Activated CD8-positive, alpha-beta memory T cell treated with anti-CD3 and anti-CD28 coated beads for 48 hours (primary cell): ENCODE results near the gene NUDT17.
"Not testable (repeated sequence)": the region's sequence is repeated elsewhere in the genome, so short reads cannot be mapped to it uniquely, and the experiment has no call there.

Experiments used
- DNase-seq, 3 experiments: peaks; one replicate each; pipeline ENCODE4 v3.0.0-alpha.2; 2020; ENCODE audit warnings: low read depth in 2 of 3, low spot score in 2 of 3

Gene NUDT17, protein sequence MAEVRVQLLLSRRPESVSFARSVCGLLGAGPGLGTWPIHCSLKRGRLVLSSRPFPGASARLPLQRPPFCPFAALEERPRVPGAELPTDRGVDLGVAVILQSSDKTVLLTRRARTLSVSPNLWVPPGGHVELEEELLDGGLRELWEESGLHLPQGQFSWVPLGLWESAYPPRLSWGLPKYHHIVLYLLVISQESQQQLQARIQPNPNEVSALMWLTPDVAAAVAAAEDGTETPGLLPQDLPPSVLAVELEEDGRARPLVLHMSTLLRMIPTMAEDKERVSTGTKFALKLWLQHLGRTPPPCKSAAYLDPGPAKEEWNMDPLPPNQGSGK

DNA sequence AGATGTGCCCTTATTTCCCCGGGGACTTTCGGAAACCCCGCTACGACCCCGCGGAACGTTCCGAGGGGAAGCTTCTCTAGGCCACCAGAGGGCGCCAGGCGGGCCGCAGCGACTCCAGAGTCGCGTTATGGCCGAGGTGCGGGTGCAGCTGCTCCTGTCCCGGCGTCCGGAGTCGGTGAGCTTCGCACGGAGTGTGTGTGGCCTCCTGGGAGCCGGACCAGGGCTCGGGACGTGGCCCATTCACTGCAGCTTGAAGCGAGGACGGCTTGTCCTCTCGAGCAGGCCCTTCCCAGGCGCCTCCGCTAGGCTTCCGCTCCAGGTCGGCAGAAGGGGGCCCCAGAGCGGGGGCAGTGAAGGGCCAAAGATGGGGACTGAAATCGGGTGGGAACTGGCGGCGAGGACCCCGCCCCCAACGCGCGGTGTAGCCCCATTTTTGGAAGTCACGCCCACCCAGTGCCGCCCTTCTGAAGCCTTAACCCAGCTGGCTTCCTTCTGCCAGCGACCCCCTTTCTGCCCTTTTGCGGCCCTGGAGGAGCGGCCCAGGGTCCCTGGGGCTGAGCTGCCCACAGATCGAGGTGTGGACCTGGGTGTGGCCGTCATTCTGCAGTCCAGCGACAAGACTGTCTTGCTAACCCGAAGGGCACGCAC lies at the start of gene NUDT17:
Gene NUDT17 (plus strand): TSS at position 117 of the 648 bp plus-strand sequence. CDS start 11 bp downstream, at position 128.
- DNase-seq = peak; percentile 48 to 80 (median 62)

DNA sequence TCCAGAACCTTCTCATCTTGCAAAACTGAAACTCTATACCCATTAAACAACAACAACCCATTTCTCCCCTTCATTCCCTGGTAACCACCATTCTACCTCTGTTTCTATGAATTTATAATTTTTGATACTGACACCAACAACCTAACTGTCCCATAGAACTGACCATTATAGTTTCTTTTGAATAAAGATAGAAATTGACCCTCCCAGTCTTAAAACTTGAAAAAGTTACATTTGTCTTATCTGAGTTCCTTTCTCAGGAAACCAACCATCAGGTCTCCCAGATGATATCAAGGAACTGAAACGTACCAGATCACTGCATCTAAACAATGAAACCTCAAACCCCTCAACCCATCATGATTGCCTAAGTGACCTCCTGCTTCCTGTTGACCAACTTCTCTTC lies 48.7 kb upstream of the NUDT17 start:
- no peak for DNase-seq

DNA sequence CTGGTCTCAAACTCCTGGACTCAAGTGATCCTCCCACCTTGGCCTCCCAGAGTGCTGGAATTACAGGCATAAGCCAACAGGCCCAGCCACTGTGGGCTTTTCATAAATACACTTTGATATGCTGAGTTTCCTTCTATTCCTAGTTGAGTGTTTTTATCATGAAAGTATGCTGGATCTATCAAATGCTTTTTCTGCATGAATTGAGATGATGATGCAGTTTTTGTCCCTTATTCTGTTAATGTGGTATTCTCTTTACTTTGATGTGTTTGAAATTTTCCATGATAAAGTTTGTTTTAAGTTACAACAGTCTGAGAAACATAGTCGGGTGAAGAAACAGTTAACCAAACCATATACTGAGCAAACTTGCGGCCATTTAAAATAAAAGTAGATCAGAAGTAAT lies 45.6 kb upstream of the NUDT17 start:
- no peak for DNase-seq

DNA sequence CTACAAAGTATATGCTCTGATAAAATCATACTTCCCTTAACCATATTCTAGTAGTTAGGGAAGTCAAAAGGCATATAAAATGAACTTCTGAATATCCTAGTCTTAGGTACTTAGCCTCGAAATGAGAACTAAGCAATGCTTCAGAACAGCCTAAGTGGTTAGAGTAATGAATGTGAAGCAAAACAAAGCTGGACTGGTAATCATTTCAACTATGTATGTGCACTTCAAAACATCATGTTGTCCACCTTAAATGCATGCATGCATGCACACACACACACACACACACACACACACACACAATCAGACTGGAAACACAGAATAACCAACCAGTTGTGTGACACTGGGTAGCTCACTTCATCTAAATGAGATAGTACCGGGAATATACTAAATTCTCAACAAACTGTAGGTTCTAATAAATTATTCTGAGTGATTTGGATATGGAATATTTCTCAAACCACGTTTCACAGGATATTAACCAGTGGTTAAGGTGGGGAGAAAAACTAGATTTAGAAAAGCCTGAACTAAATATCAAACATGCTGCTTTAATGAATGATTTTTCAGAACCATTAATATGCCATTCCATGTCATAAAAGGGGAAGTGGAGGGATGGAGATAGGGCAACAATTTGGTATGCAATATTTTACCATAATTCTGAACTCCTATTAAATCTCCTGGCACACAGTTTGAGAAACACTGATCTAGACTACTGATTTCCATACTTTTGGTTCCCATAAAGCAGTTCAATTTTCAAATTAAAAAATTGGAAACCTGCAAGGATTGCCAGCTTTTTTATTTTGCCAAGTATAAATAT lies 41.0 kb upstream of the NUDT17 start:
- DNase-seq = no peak

DNA sequence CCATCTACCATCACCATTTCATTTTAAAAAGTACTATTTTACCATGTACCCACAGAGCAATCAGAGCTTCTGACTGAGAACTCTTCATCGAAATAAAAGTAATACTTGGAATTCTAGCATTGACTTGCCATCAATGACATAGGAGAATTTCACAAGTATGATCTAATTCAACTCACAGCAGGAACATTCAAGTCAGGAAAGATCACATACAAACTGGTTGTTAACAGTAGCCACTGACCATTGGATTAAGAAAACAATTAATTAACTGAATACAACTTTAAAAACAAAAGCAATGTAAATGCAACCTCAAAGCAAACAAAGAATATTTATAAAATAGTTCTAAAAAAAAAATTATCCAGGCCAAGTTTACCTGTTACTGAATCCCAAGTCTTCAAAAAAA lies 40.4 kb upstream of the NUDT17 start:
- DNase-seq = no peak

DNA sequence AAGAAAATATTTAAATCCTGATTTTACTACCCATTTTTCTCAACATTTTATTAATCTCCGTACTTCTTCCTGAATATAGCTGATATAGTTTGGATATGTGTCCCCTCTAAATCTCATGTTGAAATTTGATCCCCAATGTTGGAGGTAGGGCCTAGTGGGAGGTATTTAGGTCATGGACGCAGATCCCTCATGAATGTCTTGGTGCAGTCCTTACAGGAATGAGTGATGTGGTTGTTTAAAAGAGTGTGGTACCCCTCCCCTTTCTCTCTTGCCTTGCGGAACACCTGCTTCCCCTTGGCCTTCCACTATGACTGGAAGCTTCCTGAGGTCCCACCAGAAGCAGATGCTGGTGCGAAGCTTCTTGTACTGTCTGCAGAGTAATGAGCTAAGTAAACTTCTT lies 39.0 kb upstream of the NUDT17 start:
- DNase-seq = no peak

DNA sequence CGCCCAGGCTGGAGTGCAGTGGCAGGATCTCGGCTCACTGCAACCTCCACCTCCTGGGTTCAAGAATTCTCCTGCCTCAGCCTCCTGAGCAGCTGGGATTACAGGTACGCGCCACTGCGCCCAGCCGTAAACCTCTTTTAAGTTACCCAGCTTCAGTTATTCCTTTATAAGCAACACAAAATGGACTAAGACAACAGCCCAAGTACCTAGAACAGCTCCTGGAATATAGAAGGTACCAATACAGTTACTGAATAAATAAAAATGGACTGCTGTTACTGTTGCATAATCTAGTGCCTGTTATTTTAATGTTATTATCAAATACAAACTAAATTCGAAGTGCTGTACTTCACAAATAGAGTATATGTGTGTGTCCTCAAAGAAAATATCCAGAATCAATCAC lies 38.6 kb upstream of the NUDT17 start:
- no peak for DNase-seq

DNA sequence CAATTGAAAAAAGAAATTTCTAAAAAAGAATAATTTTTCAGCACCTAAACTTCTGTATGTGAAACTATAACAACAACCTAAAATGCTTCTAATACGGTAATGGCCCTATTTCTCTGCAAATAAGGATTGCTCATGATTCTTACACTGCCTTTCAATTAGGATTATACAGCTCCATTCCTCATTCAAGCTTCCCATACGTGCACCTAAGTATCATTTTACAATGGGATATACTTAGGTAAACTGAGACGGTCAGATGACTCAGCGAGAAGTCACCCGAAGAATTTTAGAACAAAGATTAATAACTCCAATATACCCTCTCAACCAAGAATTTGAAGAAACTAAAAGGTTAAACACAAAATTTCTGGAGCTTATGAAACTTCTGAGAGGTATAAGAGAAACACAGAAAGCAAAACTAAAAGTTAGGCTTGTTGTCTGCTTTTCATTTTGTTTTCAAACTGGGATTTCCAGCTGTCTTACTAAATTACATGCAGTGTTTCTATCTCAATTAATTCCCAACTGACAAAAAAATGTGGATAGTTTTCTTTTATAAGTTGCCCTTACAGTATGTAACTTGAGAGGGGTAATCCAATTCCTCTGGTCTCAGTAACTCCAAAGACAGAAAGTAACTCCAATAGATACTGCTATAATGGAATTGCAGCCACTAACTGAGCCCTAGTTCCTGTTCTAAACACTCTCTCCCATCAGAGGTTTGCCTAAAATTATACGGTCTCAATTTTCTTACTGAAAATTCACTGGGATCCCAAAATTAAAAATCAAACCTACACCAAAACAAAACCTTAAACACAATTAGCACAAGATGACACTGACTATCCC lies 32.2 kb upstream of the NUDT17 start:
- not testable (repeated sequence) for DNase-seq

DNA sequence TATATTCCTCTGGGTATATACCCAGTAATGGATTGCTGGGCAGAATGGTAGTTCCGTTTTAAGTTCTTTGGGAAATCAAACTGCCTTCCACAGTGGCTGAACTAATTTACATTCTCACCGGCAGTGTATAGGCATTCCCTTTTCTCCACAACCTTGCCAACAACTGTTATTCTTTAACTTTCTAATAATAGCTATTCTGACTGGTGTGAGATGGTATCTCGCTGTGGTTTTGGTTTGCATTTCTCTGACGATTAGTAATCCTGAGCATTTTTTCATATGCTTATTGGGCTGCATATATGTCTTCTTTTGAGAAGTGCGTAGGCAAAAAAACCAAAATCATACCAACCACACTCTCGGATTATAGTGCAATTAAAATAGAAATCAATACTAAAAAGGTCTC lies 27.3 kb upstream of the NUDT17 start:
- DNase-seq = not testable (repeated sequence)

DNA sequence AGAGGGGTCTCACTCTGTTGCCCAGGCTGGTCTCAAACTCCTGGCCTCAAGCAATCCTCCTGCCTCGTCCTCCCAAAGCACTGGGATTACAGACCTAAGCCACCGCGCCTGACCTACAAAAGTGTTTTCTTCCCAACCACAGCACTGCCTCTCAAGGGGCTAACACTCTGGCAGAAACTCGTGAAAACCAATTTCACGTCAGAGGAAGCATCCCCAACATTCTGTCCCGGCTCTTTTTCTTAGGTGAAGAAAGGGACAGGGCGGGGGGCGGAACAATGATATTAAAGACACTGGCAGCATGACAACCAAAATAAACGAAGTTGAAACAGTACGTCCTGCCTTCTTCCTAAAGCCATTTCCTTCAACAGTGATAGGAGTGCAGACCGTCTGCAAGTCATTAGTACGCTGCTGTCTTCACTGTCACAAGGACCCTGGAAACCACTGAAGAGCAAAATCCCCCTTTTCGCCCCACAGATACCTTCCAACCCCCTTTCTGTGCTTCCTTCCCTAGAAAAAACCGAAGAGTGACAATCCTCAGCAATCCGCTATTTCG lies 22.6 kb upstream of the NUDT17 start:
- not testable (repeated sequence) for DNase-seq

DNA sequence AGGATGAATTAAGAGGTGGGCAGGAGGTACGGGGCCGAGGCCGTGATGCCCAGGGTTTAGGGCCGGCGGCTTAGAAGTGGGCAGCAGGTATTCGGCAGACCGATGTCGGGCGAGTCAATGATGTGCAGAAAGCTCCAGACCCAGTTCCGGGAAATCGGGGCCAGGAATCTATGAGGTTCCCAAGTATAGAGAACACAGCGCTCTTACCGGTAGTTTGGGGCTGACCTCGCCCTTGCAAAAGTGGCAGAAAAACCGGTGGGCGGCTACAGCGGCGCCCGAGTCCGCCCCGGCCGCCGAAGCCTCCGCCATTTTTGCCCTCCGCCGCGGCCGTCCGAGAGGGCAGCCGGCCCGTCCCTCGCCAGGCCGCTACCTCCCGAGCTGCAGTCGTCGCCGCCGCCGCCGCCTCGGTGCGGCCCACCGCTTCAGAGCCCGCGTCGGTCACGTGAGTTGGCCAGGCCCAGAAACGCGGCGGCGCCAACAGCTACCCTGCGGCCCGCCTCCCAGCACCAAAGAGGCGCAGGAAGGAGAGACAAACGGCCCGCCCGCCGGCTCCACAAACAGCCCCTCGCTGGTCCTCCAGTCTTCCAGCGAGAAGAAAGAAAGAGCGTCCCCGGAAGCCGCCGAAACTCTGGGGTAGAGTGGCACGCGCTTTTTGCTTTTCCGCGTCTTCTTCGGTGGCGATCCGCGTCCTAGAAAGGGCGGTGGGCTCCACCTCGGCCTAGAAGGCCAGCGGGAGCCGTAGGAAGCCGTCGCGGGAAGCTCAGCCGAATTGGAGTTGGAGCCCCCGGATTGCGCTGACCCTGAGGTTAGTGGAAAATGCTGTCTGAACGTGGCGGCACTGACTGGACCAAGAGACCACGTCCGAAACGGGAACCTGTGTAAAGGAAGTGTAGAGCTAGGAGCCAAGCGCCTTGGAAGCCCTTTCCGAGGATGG lies 21.6 kb upstream of the NUDT17 start, which contains the start of the genes POLR3C and RNF115:
Gene POLR3C (plus strand): TSS at position 636 of the 934 bp plus-strand sequence. CDS start 1,577 bp downstream, outside the sequence.
Gene RNF115 (minus strand): TSS at position 531 of the 934 bp plus-strand sequence. CDS start 222 bp downstream, at position 309.
- peak; percentile 42 to 74 (median 68) for DNase-seq

DNA sequence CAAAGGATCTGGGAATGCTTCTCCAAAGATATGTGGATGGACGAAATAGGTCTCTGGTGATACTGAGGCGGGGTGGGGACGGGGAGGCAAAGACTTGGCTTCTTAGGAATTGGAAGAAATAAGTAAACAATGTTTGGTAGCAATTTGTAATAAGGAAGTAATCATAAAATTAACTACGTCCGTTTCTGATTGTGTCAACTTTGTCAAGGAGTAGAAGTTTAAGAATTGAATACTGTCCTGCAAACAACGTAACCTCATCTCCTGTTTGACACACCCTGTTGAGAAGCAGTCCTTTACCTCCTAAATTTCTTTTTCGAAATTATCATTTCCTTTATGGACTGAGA lies 21.0 kb upstream of the NUDT17 start:
- DNase-seq = no peak

DNA sequence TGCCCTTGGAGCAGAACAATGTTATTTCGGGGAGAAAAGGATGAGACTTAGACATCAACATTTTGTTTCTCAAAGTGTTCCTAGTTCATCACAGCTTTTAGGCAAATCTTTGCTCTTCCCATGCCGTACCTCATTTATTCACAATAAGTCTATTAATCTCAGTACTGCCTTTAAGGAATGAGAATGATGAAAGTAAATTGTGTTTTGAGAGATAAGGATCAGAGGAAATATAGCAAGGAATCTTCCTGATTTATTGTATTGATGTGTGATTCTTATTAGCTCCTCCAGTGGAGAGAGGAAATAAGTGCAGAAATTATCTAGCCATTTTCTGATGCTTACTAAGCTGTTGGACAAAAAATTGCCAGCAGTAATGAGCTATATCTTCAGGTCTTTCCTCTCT lies 19.4 kb upstream of the NUDT17 start:
- no peak for DNase-seq

DNA sequence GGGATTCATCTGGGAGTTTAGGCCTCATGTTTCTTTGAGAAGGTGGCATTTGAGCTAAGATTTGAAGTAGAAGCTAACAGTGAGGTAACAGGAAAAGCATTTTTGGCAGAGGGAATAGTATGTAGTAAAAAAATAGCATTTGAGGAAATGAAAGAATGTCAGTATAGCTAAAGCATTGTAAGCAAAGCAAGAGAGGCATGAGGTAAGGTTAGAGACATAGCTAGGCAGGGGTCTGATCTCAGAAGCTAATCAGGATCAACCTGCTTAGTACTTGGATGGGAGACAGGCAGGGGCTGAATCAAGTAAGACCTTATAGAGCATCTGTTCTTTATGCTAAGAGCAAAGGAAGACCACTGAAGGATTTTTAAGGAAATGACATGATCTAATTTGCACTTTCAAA lies 17.5 kb upstream of the NUDT17 start:
- DNase-seq = no peak

DNA sequence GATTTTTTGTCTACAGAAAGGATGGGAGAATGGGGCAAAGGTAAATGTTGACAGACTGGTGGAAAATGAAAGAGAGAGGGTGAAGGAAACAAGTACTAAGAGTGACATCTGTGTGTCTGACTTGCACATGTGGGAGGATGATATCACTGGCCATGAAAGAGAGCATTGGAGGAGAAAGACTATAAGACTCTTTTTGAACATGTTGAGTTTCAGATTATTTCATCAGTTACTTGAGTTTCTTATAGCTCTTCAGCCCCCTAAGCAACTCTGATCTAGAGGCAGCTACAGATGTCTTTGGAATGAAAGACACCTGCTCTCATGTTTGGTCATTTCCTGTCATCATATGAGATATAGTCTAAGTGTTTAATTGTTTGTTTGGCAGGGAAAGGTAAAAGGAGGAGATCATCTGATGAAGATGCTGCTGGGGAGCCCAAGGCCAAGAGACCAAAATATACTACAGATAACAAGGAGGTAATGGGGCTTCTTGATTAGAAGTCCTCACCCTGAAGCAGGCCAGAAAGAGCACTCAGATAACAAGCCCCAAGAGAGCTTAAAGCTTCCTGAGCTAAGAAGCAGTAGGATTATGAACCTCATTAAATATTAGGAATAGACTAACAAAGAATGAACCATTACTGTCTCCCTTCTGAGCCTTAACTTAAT lies 16.9 kb upstream of the NUDT17 start:
- DNase-seq = no peak

DNA sequence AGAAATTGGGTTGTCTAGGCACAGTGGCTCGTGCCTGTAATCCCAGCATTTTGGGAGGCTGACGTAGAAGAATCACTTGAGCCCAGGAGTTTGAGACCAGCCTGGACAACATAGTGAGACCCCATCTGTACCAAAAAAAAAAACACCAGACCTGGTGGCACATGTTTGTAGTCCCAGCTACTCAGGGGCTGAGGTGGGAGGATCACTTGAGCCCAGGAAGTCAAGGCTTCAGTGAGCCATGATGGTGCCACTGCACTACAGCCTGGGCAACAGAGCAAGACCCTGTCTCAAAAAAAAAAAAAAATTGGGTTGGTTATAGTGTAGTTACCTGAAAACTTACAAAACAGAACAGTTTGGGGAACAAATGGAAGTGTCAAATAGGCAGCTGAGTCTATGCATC lies 14.6 kb upstream of the NUDT17 start:
- not testable (repeated sequence) for DNase-seq

DNA sequence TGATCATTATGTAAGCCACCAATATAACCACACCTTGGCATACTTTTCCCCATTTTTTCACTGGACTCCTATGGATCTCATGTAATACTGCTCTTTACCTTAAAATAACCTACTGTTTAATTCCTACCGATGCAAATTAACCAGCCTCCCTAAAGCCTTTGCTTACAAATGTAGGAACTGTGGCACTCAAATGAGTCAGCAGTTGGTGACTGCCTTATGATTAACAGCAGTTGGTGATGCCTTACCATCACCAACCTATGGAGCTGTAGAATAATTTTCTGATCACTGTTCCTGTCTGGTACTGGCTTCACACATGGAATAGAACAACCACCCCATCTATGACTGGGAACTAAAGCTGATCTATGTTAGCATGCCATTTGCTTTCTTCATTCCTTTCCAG lies 7.8 kb upstream of the NUDT17 start:
- no peak for DNase-seq

DNA sequence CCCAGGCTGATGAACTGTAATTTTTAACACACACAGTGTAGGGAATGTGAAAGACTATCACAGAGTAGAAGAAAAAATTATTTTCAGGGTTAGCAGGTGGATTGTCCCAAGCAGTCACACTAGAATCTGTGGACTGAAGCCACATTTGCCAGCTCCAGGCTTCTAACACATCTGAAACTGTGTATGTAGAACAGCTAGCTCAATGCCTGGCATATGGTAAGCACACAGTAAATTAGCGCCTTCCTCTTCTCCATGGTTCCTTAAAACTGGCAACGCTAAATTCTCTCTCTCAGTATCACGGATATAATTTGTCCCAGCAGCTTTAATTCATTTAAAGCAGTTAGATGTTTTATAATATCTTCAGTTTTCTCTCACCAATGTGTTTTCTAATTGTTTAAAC lies 2.4 kb upstream of the NUDT17 start:
- DNase-seq = no peak

DNA sequence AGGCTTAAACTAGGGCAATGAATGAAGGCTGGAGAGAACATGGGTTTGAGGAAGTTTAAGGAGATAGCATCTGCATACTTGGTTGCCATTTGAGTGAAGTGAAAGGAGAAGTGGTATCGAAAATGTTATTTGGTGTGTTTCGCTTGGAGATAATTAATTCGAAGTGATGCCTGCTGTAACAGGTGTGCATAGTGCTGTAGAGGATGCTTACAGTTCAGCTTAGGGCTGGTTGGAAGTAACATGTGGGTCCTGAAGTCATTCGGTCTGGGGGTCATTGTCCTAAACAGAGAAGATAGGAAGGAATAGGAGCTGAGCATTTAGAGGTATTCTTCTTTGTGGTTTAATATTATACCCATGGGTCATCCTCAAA lies 301 bp upstream of the NUDT17 start:
- DNase-seq = no peak
